GM19455 (cell line): ENCODE results near the gene FRMD4B.

Source experiments
- ATAC-seq: cut with Tn5 transposase; IDR thresholded peaks from one replicate; pipeline ENCODE4 v1.9.1; 2021; ENCODE audit not compliant: unreplicated experiment

Gene FRMD4B

DNA sequence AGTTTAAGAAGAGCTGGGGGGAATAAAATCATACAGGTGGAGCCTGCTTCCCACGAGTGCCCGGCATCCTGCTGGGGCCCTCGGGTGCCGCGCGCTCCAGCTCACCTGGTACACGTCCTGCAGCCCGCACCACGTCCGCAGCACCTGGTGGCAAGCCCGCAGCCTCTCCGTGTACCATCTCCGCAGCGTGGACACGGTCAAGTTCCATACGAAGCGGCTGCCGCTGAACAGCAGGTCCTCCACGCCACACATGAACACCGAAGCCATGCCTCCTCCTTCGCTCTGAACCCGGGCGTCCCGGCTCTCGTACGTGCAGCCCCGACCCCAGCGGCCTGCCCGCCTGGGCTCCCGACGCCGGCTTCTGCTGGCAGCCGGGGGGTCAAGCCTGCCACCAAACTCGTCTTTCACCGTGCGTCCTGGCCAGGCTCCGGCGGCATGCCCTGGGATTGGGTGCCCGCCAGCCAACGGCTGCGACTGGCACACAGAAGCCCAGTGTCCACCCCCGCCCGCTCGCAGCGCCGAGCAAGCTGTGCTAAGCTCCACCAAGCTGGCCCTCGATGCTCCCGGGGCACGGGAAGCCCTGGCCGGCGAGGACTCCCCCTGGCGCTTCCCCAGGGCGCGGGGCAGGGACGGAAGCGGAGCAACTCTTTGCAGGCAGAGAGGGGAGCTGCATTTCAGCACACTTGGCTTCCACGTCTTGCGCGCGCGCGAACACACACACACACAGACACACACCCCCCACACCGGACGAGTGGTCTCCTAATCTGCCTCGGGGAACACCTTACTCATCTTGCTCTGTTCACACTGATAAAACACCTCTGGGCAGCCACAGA lies at the start of gene FRMD4B:
TSS of gene FRMD4B (minus strand) at position 366 of the 833 bp plus-strand sequence. CDS start at position 267, 99 bp downstream.
- ATAC-seq = no peak

GRCh38 chr3:69433969-69434325 lies 48.1 kb upstream of the FRMD4B start:
- ATAC-seq = no peak

DNA sequence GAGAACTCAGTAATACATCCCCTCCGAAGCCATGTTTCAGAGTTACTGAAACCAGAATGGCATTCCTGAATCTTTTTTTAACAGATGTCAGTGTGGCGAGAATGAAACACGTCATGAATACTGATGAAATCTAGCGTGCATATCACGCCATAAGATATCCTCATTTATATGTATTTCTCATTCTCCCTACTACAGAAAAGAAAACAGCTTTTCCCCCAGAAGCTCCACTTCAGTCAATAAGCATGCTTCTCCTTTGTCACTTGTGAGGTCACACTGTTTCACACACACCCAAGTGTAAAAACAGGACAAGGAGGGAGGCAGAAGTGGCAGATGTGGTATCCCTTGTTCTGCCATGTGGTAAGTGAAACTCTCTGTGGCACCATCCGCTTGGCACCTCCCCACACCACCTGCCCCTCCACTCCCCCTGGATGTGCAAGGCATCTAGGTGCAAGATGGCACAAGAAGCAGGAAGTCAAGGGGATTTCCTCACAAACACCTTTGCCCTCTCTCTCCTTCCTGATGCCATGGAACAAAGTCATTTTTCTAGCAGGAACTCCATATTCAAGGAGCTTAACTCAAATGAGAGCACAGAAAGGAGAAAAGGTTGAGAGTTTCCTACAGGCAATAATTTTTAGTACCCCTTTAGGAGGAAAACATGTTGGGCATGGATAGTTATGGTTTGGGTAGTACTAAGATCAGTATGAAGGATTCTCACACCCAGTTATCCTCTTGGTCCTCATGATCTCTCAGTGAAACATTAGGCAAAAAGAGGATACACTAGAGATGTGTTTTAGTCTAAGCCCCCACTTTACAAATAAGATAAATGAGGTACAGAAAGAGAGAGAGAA lies 47.5 kb upstream of the FRMD4B start:
- no peak for ATAC-seq

DNA sequence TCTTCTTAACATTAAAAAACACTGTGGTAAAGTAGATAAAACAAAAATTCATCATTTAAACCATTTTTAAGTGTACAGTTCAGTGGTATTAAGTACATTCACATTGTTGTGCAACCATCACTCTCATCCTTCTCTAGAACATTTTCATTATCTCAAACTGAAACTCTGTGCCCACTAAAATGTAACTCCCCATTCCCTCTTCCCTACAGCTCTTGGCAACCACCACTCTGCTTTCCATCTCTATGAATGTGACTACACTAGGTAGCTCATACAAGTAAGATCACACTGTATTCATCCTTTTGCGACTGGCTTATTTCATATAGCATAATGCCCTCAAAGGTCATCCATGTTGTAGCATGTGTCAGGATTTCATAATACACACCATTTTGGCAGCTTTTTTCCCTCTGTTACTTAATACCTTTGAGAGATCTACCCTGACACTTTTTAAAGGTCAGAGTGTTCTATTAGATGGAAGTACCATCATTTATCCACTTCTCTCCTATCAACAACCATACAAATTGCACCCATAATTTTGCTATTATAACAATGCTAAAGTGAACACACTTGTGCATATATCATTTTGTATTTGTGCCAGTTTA lies 42.9 kb upstream of the FRMD4B start:
- no peak for ATAC-seq

DNA sequence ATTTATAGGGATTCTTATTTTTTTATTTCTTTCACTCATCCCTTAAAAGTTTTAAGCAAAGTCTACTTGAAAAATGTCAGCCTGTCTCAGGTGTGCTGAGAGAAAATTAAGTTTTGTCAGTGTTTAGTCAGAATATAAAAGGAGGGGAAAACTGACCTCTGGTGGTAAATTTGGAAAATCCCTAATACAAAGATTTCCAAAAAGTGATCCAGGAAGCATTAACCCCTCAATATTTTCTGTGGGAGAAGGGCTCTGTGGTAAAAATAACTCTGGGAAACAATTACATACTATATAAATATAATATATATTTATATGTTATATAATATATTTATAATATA lies 41.0 kb upstream of the FRMD4B start:
- no peak for ATAC-seq

DNA sequence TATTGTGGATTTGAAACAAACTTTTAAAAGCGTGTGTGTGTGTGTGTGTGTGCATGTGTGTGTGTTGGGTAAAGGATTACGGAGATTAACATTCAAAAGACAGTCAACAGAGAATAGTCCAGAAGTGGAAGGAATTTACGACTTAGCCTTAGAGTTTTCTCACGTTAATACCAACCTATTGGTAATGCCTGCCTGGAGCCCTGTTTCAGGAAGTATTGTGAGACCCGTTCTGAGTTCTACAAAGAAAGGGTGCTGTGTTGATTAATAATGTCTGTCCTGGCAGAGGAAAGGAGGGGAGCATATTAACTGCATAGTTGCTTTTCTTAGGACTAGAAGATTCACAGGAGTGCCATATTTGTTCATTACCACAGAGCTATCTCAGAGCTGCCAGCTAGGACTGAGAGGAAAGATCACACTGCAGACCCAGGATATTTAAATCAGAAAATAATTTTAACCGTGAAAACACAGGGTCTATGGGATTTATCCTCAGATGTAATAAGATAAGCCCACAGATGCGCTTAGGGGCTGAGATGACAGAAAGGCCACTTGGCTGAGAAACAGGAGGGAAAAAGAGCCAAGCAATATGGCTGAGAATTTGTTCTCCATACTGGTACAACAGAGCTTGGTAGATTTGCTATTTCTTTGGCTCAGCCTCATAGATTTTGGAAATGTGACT lies 40.5 kb upstream of the FRMD4B start:
- ATAC-seq = no peak

GRCh38 chr3:69425249-69425648 lies 39.4 kb upstream of the FRMD4B start:
- peak; percentile 59 for ATAC-seq

- no peak for ATAC-seq
Observed at GRCh38 chr3:69423463-69424155, 37.7 kb upstream of the FRMD4B start.

DNA sequence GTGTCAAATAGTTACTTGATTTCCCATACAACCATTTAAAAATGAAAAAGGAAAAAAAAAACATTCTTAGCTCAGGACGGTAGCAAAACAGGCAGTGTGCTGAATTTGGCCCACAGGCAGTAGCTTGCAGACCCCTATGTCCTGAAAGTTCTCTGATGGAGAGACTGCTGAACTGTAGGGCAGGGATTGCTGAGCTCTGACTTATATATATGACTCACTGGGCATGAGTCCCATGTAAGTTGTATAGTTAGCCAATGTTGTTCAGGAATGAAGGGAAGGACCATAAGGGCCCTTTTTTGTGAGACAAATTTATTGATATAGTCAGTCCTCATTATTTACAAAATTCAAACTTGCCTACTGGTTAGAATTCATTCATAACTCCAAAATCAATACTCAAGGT lies 36.9 kb upstream of the FRMD4B start:
- no peak for ATAC-seq

GRCh38 chr3:69420781-69421520 lies 35.1 kb upstream of the FRMD4B start:
- no peak for ATAC-seq

GRCh38 chr3:69419276-69419675 lies 33.4 kb upstream of the FRMD4B start:
- no peak for ATAC-seq

DNA sequence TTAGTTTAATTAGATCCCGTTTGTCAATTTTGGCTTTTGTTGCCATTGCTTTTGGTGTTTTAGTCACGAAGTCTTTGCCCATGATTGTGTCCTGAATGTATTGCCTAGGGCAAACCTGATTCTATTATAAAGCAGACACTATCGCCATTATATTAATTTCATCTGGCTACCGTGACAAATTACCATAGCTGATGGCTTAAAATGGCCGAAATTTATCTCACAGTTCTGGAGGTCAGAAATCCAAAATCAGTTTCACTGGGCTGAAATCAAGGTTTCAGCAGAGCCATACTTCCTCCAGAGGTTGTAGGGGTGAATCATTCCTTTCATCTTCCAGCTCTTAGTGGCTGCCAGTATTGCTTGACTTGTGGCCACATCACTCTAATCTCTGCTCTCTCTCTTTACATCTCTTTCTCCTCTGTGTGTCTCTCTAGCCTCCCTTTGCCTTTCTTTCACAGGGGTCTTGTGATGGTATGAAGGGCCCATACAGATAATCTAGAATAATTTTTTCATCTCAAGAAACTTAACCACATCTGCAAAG lies 31.7 kb upstream of the FRMD4B start:
- no peak for ATAC-seq

GRCh38 chr3:69413551-69414207 lies 27.8 kb upstream of the FRMD4B start:
- no peak for ATAC-seq

- ATAC-seq = no peak
Observed at GRCh38 chr3:69411346-69411745, 25.5 kb upstream of the FRMD4B start.

DNA sequence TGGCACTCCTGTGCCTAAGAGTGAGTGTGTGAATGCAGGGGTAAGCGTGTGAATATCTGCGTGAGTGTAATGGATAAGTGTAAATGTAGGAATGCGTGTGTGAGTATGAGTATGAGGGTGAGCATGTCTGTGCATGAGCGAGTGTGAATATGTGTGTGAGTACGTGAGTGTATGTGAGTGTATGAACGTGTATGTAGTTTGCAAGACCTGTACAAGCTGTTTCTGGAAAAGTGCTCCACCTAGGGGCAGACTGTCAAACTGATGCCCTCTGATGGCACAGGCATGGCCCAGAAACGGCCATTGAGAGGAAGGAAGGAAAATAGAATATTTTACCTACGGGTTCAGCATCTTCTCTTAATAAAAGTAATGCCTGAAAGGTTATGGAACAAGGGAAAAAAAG lies 24.4 kb upstream of the FRMD4B start:
- peak; percentile 98 for ATAC-seq

GRCh38 chr3:69409831-69410230 lies 23.9 kb upstream of the FRMD4B start:
- no peak for ATAC-seq

DNA sequence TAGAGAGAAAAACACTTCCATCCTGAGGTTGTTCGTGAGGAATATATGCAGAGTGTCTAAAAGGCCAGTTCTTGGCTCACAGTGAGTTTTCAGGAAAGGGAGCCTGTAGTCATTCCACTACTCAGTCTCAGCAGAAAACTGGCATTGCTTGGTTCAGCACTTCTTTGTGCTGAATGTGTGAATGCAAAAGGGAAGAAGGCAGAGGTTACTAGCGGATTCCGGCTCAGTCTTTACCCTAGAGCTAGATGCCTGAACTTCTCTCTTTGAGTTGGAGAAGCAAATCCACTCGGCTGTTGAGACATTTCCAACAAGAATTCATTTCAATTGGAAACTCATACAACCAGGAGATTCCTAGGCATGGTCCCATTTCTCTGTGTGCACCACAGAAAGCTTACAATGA lies 23.1 kb upstream of the FRMD4B start:
- ATAC-seq = no peak

DNA sequence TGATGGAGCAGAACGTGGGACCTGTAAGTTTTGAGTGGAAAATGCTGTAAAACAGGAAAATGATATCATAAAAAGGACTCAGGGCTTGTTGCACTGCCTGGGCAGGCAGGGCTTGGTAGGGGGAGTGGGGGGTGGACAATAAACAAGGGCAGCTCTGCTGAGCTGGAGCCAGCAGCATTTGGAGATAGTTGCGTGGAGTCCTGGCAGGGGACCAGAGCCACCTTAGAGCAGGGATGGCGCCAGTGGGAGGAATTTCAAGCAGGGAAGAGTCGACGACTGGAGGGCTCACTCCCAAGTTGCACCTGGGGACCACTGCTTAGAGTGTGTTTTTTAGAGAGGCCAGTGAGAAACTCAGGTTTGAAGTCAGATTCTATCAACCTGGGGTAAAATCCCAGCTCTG lies 22.7 kb upstream of the FRMD4B start:
- no peak for ATAC-seq

GRCh38 chr3:69407908-69408307 lies 22.0 kb upstream of the FRMD4B start:
- ATAC-seq = no peak
